ENCODE measurements around the gene GJC1. TPM values are rescaled to one million over a fixed set of nuclear protein-coding genes. Genes with fewer than 3 reads are reported as not detected.

Gene GJC1
- polyA plus RNA-seq, 1 of the 3 experiments (the other 2 are of a cell fraction) = 15.2 TPM

DNA sequence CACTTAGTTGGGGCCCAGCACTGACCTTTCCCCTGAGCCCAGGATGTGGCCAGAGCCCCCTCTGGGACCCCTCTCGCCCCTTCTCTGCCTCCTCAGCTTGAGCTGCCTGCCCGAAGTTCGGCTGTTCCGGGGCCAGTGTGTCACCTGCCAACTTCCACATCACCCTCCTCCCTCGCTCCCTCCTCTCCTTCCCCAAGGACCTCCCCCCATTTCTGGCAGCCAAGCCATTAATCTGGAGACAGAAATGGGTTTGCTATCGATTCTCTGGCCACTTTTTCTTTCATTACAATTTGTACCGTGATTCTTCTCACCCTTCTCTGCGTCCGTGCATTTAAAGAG, 80.1 kb downstream of the GJC1 start:
- H3K9me3 ChIP-seq = no peaks in the 10 kb centered on the region
- ChIA-PET CTCF (interaction anchor here (0.6 to 2.6 kb wide), 3 partner anchors 10 to 385 kb away, joined by 3 to 9 read pairs (median 4); partner anchors contain the start of gene ACBD4), POLR2A (no interaction called here)
- H3K27ac ChIP-seq (ENCODE audit: low read depth in 2 of 2, low read length in 1 of 2) = no peak overlapping the region
- no peaks in the 10 kb centered on the region for H4K20me1 ChIP-seq (ENCODE audit: insufficient read depth)
- H3K79me2 ChIP-seq (ENCODE audit: insufficient read depth) = no peaks in the 10 kb centered on the region
- no peak overlapping the region for H3K9ac ChIP-seq
- H3K4me3 ChIP-seq (ENCODE audit: low read depth in 2 of 2, low read length in 1 of 2) = no peak overlapping the region
- TF ChIP-seq TAF1 (IDR thresholded peaks at IDR 0.05; ENCODE audit: borderline replicate concordance, low read depth, low read length) (no peak), NRF1 (IDR thresholded peaks at IDR 0.05; ENCODE audit: low read depth, low read length) (no peak), POLR2AphosphoS5 (IDR thresholded peaks at IDR 0.05; ENCODE audit: low read depth, low read length) (no peak), ELF1 (IDR thresholded peaks at IDR 0.05) (no peak), TCF12 (IDR thresholded peaks at IDR 0.05) (no peak), FOXM1 (IDR thresholded peaks at IDR 0.05; ENCODE audit: low read depth) (no peak), GABPA (IDR thresholded peaks at IDR 0.05; ENCODE audit: low read depth) (no peak), FOXJ3 (CRISPR knock-in tag; IDR thresholded peaks at IDR 0.05) (no peak), CHD2 (IDR thresholded peaks at IDR 0.05; ENCODE audit: low read length, partially characterized antibody) (no peak)
- TF ChIP-seq, protein P1, sequence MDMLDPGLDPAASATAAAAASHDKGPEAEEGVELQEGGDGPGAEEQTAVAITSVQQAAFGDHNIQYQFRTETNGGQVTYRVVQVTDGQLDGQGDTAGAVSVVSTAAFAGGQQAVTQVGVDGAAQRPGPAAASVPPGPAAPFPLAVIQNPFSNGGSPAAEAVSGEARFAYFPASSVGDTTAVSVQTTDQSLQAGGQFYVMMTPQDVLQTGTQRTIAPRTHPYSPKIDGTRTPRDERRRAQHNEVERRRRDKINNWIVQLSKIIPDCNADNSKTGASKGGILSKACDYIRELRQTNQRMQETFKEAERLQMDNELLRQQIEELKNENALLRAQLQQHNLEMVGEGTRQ (IDR thresholded peaks at IDR 0.05; ENCODE audit: borderline replicate concordance, low read depth, low read length) = no peak
- TF ChIP-seq, protein P2, sequence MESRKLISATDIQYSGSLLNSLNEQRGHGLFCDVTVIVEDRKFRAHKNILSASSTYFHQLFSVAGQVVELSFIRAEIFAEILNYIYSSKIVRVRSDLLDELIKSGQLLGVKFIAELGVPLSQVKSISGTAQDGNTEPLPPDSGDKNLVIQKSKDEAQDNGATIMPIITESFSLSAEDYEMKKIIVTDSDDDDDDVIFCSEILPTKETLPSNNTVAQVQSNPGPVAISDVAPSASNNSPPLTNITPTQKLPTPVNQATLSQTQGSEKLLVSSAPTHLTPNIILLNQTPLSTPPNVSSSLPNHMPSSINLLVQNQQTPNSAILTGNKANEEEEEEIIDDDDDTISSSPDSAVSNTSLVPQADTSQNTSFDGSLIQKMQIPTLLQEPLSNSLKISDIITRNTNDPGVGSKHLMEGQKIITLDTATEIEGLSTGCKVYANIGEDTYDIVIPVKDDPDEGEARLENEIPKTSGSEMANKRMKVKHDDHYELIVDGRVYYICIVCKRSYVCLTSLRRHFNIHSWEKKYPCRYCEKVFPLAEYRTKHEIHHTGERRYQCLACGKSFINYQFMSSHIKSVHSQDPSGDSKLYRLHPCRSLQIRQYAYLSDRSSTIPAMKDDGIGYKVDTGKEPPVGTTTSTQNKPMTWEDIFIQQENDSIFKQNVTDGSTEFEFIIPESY (IDR thresholded peaks at IDR 0.05; ENCODE audit: borderline replicate concordance, low read depth) = no peak
- TF ChIP-seq, protein P3, sequence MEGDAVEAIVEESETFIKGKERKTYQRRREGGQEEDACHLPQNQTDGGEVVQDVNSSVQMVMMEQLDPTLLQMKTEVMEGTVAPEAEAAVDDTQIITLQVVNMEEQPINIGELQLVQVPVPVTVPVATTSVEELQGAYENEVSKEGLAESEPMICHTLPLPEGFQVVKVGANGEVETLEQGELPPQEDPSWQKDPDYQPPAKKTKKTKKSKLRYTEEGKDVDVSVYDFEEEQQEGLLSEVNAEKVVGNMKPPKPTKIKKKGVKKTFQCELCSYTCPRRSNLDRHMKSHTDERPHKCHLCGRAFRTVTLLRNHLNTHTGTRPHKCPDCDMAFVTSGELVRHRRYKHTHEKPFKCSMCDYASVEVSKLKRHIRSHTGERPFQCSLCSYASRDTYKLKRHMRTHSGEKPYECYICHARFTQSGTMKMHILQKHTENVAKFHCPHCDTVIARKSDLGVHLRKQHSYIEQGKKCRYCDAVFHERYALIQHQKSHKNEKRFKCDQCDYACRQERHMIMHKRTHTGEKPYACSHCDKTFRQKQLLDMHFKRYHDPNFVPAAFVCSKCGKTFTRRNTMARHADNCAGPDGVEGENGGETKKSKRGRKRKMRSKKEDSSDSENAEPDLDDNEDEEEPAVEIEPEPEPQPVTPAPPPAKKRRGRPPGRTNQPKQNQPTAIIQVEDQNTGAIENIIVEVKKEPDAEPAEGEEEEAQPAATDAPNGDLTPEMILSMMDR (IDR thresholded peaks at IDR 0.05) = no peak
- TF ChIP-seq, protein P4, sequence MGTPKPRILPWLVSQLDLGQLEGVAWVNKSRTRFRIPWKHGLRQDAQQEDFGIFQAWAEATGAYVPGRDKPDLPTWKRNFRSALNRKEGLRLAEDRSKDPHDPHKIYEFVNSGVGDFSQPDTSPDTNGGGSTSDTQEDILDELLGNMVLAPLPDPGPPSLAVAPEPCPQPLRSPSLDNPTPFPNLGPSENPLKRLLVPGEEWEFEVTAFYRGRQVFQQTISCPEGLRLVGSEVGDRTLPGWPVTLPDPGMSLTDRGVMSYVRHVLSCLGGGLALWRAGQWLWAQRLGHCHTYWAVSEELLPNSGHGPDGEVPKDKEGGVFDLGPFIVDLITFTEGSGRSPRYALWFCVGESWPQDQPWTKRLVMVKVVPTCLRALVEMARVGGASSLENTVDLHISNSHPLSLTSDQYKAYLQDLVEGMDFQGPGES (IDR thresholded peaks at IDR 0.05; ENCODE audit: low read depth, low read length) = no peak
- TF ChIP-seq, protein P5, sequence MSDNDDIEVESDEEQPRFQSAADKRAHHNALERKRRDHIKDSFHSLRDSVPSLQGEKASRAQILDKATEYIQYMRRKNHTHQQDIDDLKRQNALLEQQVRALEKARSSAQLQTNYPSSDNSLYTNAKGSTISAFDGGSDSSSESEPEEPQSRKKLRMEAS (IDR thresholded peaks at IDR 0.05; ENCODE audit: low read depth) = no peak
- H3K9me2 ChIP-seq = no peaks in the 10 kb centered on the region
- no peaks in the 10 kb centered on the region for H3F3A ChIP-seq (replicated peaks; ENCODE audit: insufficient read depth)
- H2AFZ ChIP-seq (ENCODE audit: low read depth) = no peak overlapping the region
- H3K27me3 ChIP-seq (ENCODE audit: insufficient read depth) = no peaks in the 10 kb centered on the region
- H3K4me2 ChIP-seq = no peak overlapping the region
- peaks cover 2 to 3% of the 10 kb centered on the region in 2 experiments for H3K36me3 ChIP-seq (replicated peaks in 1 of 2; ENCODE audit: control insufficient read depth in 1 of 2, insufficient read depth in 2 of 2, low read length in 1 of 2)
- no peak for DNase-seq
- WGBS (ENCODE audit: low lambda C conversion rate) = 83% methylated on average over 9 of the region's 9 CpGs
- H3K4me1 ChIP-seq (ENCODE audit: control insufficient read depth in 1 of 2, insufficient read depth in 2 of 2, low read depth in 1 of 2, low read length in 1 of 2) = peaks cover 0 to 7% of the 10 kb centered on the region in 2 experiments; a peak in 1 of 4 replicates
